K562 (cell line): Measurements from ENCODE around the gene AIFM3. TPM values are rescaled to one million over a fixed set of nuclear protein-coding genes. Genes with fewer than 3 reads are reported as not detected.
"Not testable (repeated sequence)": the region's sequence is repeated elsewhere in the genome, so short reads cannot be mapped to it uniquely, and the experiment has no call there.

Source experiments
- ATAC-seq: fragments of 200-7000 bp; cut with Tn5 transposase; 3 replicates; pipeline ENCODE4 v1.9.1; 2020; ENCODE audit warnings: moderate library complexity
- BruUV-seq: library from RNA; stranded (reverse); fragments of 400-500 nt; replicated peaks from 2 replicates; lab custom pipeline; 2021; lab: Mats Ljungman, UMichigan
- CTCF ChIA-PET: fragments of 300-600 bp; formaldehyde crosslinking; extraction: SDS; loops from one replicate; lab custom pipeline; 2021; ENCODE audit warnings: low intra/inter-chr PET ratio; lab: Yijun Ruan, JAX
- POLR2A ChIA-PET: fragments of 300-600, 350-650 bp; sonication (Branson Sonifier 250); formaldehyde crosslinking; extraction: SDS; loops from one replicate; lab custom pipeline; 2021; ENCODE audit warnings: antibody characterized with exemption, inconsistent platforms; lab: Yijun Ruan, JAX
- DNase-seq, 4 experiments: peaks; one replicate each; pipeline versions ENCODE4 v3.0.0 to v3.0.0-alpha.2; 2011 to 2018; ENCODE audit warnings: low spot score in 3 of 4, mixed read lengths in 3 of 4; ENCODE audit errors: extremely low read depth in 1 of 4
- FAIRE-seq: peaks from 2 replicates; lab custom pipeline; 2011; peaks lifted over from hg19 to GRCh38; lab: Jason Lieb, UNC
- H2AFZ ChIP-seq: 2 replicates; pipeline ENCODE4 v1.6.0; 2011; ENCODE audit warnings: low read depth, low read length, control low read depth, inconsistent platforms
- H3K27ac ChIP-seq: fragments of 200-600 bp; 3 replicates; pipeline ENCODE4 v1.8.0; 2011; ENCODE audit warnings: low read depth, mild to moderate bottlenecking, control low read depth, inconsistent platforms, low read length, moderate library complexity, mixed read lengths; ENCODE audit errors: extremely low read depth
- H3K27me3 ChIP-seq, 2 experiments: fragments of 300-600 bp in 1 of 2; 2 replicates in 1 of 2; 3 replicates in 1 of 2; pipeline versions ENCODE4 v1.6.0 to v1.8.0; 2011; ENCODE audit warnings: inconsistent platforms in 2 of 2, low read length in 2 of 2, mild to moderate bottlenecking in 1 of 2, mixed read lengths in 1 of 2, moderate library complexity in 1 of 2; ENCODE audit not compliant: control insufficient read depth in 2 of 2, insufficient read depth in 2 of 2
- H3K36me3 ChIP-seq: fragments of 300-600 bp; 3 replicates; pipeline ENCODE4 v1.8.0; 2011; ENCODE audit warnings: mild to moderate bottlenecking, low read length, inconsistent platforms; ENCODE audit not compliant: control insufficient read depth, insufficient read depth
- H3K4me1 ChIP-seq, 2 experiments: fragments of 200-600 bp in 1 of 2; replicated peaks in 1 of 2; 2 replicates in 1 of 2; 3 replicates in 1 of 2; pipeline versions ENCODE4 v1.5.1 to v1.8.0; 2011; ENCODE audit warnings: inconsistent platforms in 2 of 2, low read length in 2 of 2, mild to moderate bottlenecking in 1 of 2, mixed read lengths in 1 of 2, moderate library complexity in 1 of 2; ENCODE audit not compliant: control insufficient read depth in 2 of 2, insufficient read depth in 2 of 2
- H3K4me2 ChIP-seq: 2 replicates; pipeline ENCODE4 v1.6.1; 2011; ENCODE audit warnings: low read length, control low read depth, inconsistent platforms, mixed read lengths; ENCODE audit not compliant: insufficient read depth
- H3K4me3 ChIP-seq: fragments of 200-600 bp; sonication (generic), shearing (Covaris generic); 2 replicates; pipeline ENCODE4 v1.5.1; 2016; ENCODE audit warnings: control low read depth, inconsistent platforms
- H3K79me2 ChIP-seq: fragments of 200-600 bp; 3 replicates; pipeline ENCODE4 v1.8.0; 2011; ENCODE audit warnings: low read length, inconsistent platforms; ENCODE audit not compliant: control insufficient read depth, insufficient read depth
- H3K9ac ChIP-seq, 2 experiments: 2 replicates each; pipeline versions ENCODE4 v1.6.0 to v1.6.1; 2011; ENCODE audit warnings: low read depth in 2 of 2, low read length in 2 of 2, control low read depth in 1 of 2, inconsistent platforms in 1 of 2, mild to moderate bottlenecking in 1 of 2, mixed read lengths in 1 of 2; ENCODE audit not compliant: insufficient read depth in 1 of 2
- H3K9me1 ChIP-seq: one replicate; pipeline ENCODE4 v1.6.0; 2011; ENCODE audit warnings: inconsistent platforms, mild to moderate bottlenecking, low read length, moderate library complexity; ENCODE audit not compliant: control insufficient read depth, insufficient read depth
- H3K9me3 ChIP-seq: replicated peaks from 2 replicates; pipeline ENCODE4 v1.5.1; 2011; ENCODE audit warnings: low read depth, low read length, inconsistent platforms; ENCODE audit not compliant: control insufficient read depth, insufficient read depth
- H4K20me1 ChIP-seq: replicated peaks from 2 replicates; pipeline ENCODE4 v1.6.1; 2011; ENCODE audit warnings: low read length, inconsistent platforms, mixed read lengths; ENCODE audit not compliant: control insufficient read depth, insufficient read depth
- CAMTA2 ChIP-seq: fragments of 250-450 bp; sonication (Bioruptor Pico); conservative IDR thresholded peaks from 2 replicates; pipeline ENCODE4 v1.5.1; 2022
- CEBPG ChIP-seq, 3 experiments: fragments of 200-800 bp in 1 of 3; sonication (Bioruptor generic) in 1 of 3; sonication (generic) in 1 of 3; formaldehyde crosslinking in 1 of 3; IDR thresholded peaks in 2 of 3; conservative IDR thresholded peaks in 1 of 3; 2 replicates each; pipeline versions ENCODE4 v1.6.1 to v1.8.0; 2016 to 2022; ENCODE audit warnings: missing compliant biosample characterization in 2 of 3, missing genetic modification characterization in 2 of 3, mild to moderate bottlenecking in 1 of 3, missing genetic modification reagents in 1 of 3
- CXXC5 ChIP-seq: fragments of 250-450 bp; sonication (Bioruptor Pico); IDR thresholded peaks from 2 replicates; pipeline ENCODE4 v1.8.0; 2022; ENCODE audit warnings: inconsistent platforms, mild to moderate bottlenecking, moderate library complexity
- HDGF ChIP-seq: fragments of 450-650 bp; IDR thresholded peaks from 2 replicates; pipeline ENCODE4 v1.6.1; 2016
- PHB ChIP-seq: fragments of 250-450 bp; sonication (Bioruptor Pico); IDR thresholded peaks from 2 replicates; pipeline ENCODE4 v1.5.0; 2021
- POLR2A ChIP-seq: fragments of 450-650 bp; conservative IDR thresholded peaks from 2 replicates; pipeline ENCODE4 v1.6.1; 2016
- STAG1 ChIP-seq: sonication (generic); formaldehyde crosslinking; IDR thresholded peaks from 2 replicates; pipeline ENCODE4 v1.5.0; 2020; ENCODE audit warnings: missing genetic modification reagents, borderline replicate concordance
- ZNF507 ChIP-seq: conservative IDR thresholded peaks from 2 replicates; pipeline ENCODE4 v1.6.1; 2017; ENCODE audit warnings: missing genetic modification characterization, missing compliant biosample characterization
- ZNF830 ChIP-seq: fragments of 250-450 bp; sonication (Bioruptor Pico); IDR thresholded peaks from 2 replicates; pipeline ENCODE4 v1.5.0; 2021; ENCODE audit warnings: mild to moderate bottlenecking
- WGBS: fragments of 100-300 bp; shearing (Covaris generic); methylation state at CpG from one replicate; pipeline ENCODE4 v1.1.6; 2016; ENCODE audit warnings: low coverage, mixed read lengths; ENCODE audit not compliant: insufficient coverage; ENCODE audit errors: missing lambda C conversion rate; 5-methylcytosine and 5-hydroxymethylcytosine counted together
- in situ Hi-C: fragments of 300-500 bp; cut with MboI; formaldehyde crosslinking; loops from 4 replicates; pipeline ENCODE4 v1.15.0; 2018; ENCODE audit warnings: inconsistent platforms, mixed read lengths
- intact Hi-C: fragments of 100-400 bp; cut with micrococcal nuclease; formaldehyde crosslinking; loops from 2 replicates; pipeline ENCODE4 v1.14.2; 2022
- polyA plus RNA-seq, 8 experiments: library from polyadenylated mRNA; depleted of rRNA in 4 of 8; stranded (reverse) in 5 of 8; unstranded in 3 of 8; fragments of >200 nt; fragmentation: Nextera tagmentation in 2 of 8; fragmentation: Illumina TruSeq in 1 of 8; extraction: Ambion mirVana in 2 of 8; extraction: Trizol in 1 of 8; gene quantifications; 2 replicates each; pipeline versions ENCODE4 v1.2.1 to v1.2.3, GENCODE V29; 2011 to 2014; ENCODE audit warnings: inconsistent platforms in 1 of 8, missing spikeins in 1 of 8
- total RNA-seq, 7 experiments: library from RNA; depleted of rRNA in 6 of 7; stranded (reverse); fragments of >200 nt in 6 of 7; fragmentation: Illumina TruSeq in 2 of 7; extraction: Trizol in 2 of 7; gene quantifications; 2 replicates each; pipeline versions ENCODE4 v1.2.1 to v1.2.3, GENCODE V29; 2011 to 2021; ENCODE audit warnings: low replicate concordance in 1 of 7
- TF ChIP-seq, protein P1 (sequence below): sonication (generic); formaldehyde crosslinking; IDR thresholded peaks from 2 replicates; pipeline ENCODE4 v1.8.1; 2023; ENCODE audit warnings: mild to moderate bottlenecking, missing genetic modification reagents
- TF ChIP-seq, protein P2 (sequence below), 2 experiments: fragments of 450-650 bp in 1 of 2; sonication (generic) in 1 of 2; formaldehyde crosslinking; conservative IDR thresholded peaks; 2 replicates each; pipeline versions ENCODE4 v1.4.0 to v1.8.1; 2020 to 2022; ENCODE audit warnings: mild to moderate bottlenecking in 1 of 2, missing genetic modification reagents in 1 of 2
- TF ChIP-seq, protein P3 (sequence below): sonication (generic); formaldehyde crosslinking; IDR thresholded peaks from 2 replicates; pipeline ENCODE4 v1.8.0; 2022; ENCODE audit warnings: mild to moderate bottlenecking, low read depth, missing genetic modification reagents
- TF ChIP-seq, protein P4 (sequence below): IDR thresholded peaks from 2 replicates; pipeline ENCODE4 v1.6.1; 2016; ENCODE audit warnings: missing genetic modification characterization, missing compliant biosample characterization
- TF ChIP-seq, protein P5 (sequence below): sonication (generic); formaldehyde crosslinking; IDR thresholded peaks from 2 replicates; pipeline ENCODE4 v1.9.0; 2022; ENCODE audit warnings: mild to moderate bottlenecking, missing genetic modification reagents

The AIFM3 gene
- total and polyA plus RNA-seq, 9 of the 15 experiments (the other 6 are each of a cell fraction or from before 2014, with no cell fraction given) = 0.03 to 0.20 (median 0.07) TPM; not detected in 1

DNA sequence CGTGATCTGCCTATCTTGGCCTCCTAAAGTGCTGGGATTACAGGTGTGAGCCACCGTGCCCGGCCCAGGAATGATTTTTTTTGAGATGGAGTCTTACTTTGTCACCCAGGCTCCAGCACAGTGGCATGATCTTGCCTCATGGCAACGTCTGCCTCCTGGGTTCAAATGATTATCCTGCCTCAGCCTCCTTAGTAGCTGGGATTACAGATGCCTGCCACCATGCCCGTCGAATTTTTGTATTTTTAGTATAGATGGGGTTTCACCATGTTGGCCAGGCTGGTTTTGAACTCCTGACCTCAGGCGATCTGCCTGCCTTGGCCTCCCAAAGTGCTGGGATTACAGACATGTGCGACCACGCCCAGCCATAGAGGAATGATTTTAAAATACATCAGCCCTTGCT, 32.0 kb upstream of the AIFM3 start:
- in situ Hi-C loops; H3K4me2 ChIP-seq; H3K9me3 ChIP-seq; FAIRE-seq; H3K27me3 ChIP-seq; DNase-seq; H2AFZ ChIP-seq; ATAC-seq; BruUV-seq; TF ChIP-seq CEBPG (tag; conservative IDR thresholded peaks at IDR 0.05 in 1 of 2, IDR thresholded peaks at IDR 0.05 in 1 of 2): not testable (repeated sequence)
- WGBS = 88% methylated on average over 9 of the region's 9 CpGs
- peaks cover 82% of the 10 kb centered on the region for H3K36me3 ChIP-seq
- H3K79me2 ChIP-seq = peaks cover 97% of the 10 kb centered on the region
- POLR2A ChIA-PET = interaction anchor here (0.7 to 64.4 kb wide), 4 partner anchors 16 to 712 kb away, joined by 3 to 1556 read pairs (median 780); partner anchors contain the start of genes AIFM3, CRKL and LZTR1
- TF ChIP-seq PHB (CRISPR knock-in tag) (0 out of 2 replicates have a peak, but pooled peaks have one; percentile 43), CEBPG (CRISPR knock-in tag; IDR thresholded peaks at IDR 0.05) (peak; percentile 26; the same call in 1 of the 2 replicates), HDGF (0 out of 2 replicates have a peak, but pooled peaks have one; percentile 40), POLR2A (0 out of 2 replicates have a peak, but pooled peaks have one; percentile 38), ZNF507 (tag) (0 out of 2 replicates have a peak, but pooled peaks have one; percentile 22), CXXC5 (0 out of 2 replicates have a peak, but pooled peaks have one; percentile 4), CAMTA2 (0 out of 2 replicates have a peak, but pooled peaks have one; percentile 66), STAG1 (CRISPR knock-in tag) (0 out of 2 replicates have a peak, but pooled peaks have one; percentile 10), ZNF830 (CRISPR knock-in tag) (0 out of 2 replicates have a peak, but pooled peaks have one; percentile 52)
- TF ChIP-seq, protein P1, sequence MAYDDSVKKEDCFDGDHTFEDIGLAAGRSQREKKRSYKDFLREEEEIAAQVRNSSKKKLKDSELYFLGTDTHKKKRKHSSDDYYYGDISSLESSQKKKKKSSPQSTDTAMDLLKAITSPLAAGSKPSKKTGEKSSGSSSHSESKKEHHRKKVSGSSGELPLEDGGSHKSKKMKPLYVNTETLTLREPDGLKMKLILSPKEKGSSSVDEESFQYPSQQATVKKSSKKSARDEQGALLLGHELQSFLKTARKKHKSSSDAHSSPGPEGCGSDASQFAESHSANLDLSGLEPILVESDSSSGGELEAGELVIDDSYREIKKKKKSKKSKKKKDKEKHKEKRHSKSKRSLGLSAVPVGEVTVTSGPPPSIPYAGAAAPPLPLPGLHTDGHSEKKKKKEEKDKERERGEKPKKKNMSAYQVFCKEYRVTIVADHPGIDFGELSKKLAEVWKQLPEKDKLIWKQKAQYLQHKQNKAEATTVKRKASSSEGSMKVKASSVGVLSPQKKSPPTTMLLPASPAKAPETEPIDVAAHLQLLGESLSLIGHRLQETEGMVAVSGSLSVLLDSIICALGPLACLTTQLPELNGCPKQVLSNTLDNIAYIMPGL = 0 out of 2 replicates have a peak, but pooled peaks have one; percentile 7
- TF ChIP-seq, protein P2, sequence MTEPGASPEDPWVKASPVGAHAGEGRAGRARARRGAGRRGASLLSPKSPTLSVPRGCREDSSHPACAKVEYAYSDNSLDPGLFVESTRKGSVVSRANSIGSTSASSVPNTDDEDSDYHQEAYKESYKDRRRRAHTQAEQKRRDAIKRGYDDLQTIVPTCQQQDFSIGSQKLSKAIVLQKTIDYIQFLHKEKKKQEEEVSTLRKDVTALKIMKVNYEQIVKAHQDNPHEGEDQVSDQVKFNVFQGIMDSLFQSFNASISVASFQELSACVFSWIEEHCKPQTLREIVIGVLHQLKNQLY (CRISPR knock-in tag; conservative IDR thresholded peaks at IDR 0.05) = 0 out of 4 replicates have a peak, but pooled peaks of 1 of the 2 experiments have one; percentile 75
- TF ChIP-seq, protein P3, sequence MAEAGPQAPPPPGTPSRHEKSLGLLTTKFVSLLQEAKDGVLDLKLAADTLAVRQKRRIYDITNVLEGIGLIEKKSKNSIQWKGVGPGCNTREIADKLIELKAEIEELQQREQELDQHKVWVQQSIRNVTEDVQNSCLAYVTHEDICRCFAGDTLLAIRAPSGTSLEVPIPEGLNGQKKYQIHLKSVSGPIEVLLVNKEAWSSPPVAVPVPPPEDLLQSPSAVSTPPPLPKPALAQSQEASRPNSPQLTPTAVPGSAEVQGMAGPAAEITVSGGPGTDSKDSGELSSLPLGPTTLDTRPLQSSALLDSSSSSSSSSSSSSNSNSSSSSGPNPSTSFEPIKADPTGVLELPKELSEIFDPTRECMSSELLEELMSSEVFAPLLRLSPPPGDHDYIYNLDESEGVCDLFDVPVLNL (CRISPR knock-in tag) = 0 out of 2 replicates have a peak, but pooled peaks have one; percentile 41
- TF ChIP-seq, protein P4, sequence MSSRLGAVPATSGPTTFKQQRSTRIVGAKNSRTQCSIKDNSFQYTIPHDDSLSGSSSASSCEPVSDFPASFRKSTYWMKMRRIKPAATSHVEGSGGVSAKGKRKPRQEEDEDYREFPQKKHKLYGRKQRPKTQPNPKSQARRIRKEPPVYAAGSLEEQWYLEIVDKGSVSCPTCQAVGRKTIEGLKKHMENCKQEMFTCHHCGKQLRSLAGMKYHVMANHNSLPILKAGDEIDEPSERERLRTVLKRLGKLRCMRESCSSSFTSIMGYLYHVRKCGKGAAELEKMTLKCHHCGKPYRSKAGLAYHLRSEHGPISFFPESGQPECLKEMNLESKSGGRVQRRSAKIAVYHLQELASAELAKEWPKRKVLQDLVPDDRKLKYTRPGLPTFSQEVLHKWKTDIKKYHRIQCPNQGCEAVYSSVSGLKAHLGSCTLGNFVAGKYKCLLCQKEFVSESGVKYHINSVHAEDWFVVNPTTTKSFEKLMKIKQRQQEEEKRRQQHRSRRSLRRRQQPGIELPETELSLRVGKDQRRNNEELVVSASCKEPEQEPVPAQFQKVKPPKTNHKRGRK (tag) = 0 out of 2 replicates have a peak, but pooled peaks have one; percentile 18
- TF ChIP-seq, protein P5, sequence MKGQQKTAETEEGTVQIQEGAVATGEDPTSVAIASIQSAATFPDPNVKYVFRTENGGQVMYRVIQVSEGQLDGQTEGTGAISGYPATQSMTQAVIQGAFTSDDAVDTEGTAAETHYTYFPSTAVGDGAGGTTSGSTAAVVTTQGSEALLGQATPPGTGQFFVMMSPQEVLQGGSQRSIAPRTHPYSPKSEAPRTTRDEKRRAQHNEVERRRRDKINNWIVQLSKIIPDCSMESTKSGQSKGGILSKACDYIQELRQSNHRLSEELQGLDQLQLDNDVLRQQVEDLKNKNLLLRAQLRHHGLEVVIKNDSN = 0 out of 2 replicates have a peak, but pooled peaks have one; percentile 4
- TF ChIP-seq, all 486 proteins: peak for 14; not testable (repeated sequence) for 472
- peaks cover 89% of the 10 kb centered on the region for H4K20me1 ChIP-seq
- H3K9me1 ChIP-seq = peaks cover 24% of the 10 kb centered on the region
- intact Hi-C loops, H3K27ac ChIP-seq, CTCF ChIA-PET, H3K9ac ChIP-seq, H3K4me3 ChIP-seq: not testable (repeated sequence)
- H3K4me1 ChIP-seq = peaks cover 17 to 26% of the 10 kb centered on the region in 2 experiments
